ENCODE results near the gene GUK1.
"Not testable (repeated sequence)": the region's sequence is repeated elsewhere in the genome, so short reads cannot be mapped to it uniquely, and the experiment has no call there.

GUK1 gene

DNA sequence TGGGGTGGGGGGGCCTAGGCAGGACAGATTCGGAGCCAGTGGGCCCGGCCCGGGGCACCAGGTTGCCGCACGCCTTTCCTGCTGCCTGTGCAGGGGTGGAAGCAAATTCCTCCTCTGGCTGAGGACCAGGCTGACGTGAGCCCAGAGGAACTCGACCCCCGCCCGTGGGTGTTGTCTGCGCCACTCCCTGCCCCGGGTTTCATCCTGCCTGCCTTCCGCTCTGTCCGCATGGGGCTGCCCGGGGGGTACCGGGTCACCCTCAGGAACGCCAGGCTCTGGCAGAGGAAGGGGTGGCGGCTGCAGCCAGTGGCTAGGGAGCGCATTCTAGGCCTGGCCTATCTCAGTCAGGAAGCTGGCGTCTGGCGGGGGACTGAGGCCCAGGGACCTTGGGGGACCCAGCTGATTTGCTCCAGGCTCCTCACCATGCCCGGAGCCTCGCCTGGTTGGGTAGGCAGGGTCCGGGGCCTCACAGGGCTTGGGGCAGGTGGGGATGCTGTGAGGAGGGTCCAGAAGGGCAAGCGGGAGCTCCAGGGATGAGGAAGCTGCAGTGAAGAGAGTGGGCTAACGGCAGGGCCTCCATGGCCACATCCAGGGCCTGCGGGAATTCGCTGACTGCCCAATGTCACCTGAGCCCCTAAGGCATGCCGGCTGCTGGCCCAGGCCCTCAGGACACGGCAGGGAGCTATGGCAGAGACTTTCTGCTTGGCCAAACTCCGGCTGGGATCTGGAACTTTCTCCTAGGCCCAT lies 23.1 kb downstream of the GUK1 start:
- no peak for DNase-seq (ENCODE audit: low read depth in 2 of 2)

DNA sequence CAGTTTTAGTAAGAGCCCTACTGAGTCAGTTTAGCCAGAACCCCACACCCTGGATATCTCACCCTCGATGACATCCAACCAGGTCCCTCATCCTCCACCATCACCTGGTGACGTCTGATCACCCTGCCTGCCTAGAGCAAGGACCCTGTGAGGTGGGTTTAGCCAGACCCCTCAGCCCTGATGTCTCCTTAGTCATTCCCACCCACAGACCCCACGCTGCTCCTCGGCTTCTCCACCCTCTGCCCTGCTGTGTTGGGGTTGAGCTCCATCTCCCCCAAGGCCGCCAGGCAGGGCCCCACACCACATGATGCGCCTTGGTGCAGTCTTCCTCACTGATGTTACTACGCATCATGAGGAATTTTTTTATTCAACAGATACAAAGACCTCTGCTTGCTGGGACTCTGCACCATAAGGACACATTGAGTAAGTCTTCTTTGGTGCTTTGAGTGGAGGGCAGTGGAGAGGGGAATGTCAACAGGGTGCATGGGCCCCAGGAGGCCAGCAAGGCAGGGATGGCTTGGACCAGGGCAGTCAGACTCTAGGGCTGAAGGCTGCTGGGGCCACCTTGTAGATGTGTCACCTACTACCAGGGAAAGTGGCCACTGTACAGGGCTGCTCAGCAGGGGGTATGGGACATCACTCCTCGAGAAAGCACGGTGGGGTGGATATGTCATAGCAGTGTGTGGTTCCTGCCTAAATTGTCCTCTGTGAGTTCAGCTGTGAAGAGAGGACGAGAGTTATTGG lies 23.9 kb downstream of the GUK1 start:
- no peak for DNase-seq (ENCODE audit: low read depth in 2 of 2)

GRCh38 chr1:228164561-228165371 lies 24.7 kb downstream of the GUK1 start:
- DNase-seq (ENCODE audit: low read depth in 2 of 2), result no peak

GRCh38 chr1:228165372-228166169 lies 25.5 kb downstream of the GUK1 start, which contains the start of gene IBA57:
Gene IBA57 (plus strand): TSS chr1:228165804. CDS start chr1:228165817, 13 bp downstream.
- peak; percentile 99 to 100 for DNase-seq (ENCODE audit: low read depth in 2 of 2)

GRCh38 chr1:228166170-228166936 lies 26.3 kb downstream of the GUK1 start:
- peak; percentile 37 to 40 for DNase-seq (ENCODE audit: low read depth in 2 of 2)

DNA sequence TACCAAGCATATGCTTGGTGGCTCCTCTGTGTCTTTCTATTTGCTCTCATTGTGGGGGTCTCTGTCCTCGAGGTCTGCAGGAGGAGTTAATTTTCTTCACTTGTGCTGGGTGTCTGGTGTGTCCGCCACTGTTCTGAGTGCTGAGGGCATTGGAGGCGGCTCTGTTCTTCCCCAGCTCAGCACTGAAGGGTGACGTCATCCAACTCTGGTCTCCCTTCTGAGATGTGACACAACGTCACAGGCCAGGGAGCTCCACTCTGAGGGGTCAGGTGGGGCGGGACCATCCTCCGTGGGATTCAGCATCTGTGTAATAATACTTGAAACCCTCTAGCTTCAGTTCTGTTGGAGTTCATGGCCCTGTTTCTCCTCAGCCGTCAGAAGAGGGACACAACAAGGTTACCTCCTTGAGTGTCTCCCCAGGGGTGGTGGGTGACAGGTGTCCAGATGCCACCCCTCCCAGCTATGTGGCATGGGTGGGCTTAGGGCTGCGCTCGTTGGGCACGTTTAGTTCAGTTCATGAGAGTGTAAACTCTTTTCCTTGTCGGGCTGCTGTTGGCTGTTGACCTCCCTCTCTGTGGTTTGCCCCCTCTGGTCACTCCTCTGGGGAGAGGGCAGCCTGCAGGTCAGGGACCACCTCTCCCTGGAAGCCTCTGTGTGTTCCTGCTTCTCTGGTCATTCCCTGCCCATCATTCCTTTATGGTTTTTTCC lies 28.6 kb downstream of the GUK1 start:
- no peak for DNase-seq (ENCODE audit: low read depth in 2 of 2)

DNA sequence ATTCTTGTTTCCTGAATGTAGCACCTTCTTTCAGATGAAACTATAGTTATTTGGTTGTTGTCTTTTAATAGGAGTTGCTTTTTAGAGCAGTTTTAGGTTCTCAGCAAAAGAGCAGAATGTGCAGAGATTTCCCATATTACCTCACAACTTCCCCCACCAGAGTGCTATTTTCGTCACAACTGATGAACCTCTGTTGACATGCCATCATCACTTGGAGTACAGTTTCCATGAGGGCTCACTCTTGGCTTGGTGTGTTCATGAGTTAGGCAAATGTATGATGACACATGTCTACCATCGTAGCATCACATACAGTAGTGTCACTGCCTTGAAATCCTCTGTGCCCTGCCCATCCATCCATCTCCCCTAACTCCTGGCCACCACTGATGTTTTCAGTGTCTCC lies 29.3 kb downstream of the GUK1 start:
- no peak for DNase-seq (ENCODE audit: low read depth in 2 of 2)

- no peak for DNase-seq (ENCODE audit: low read depth in 2 of 2)
Measured at GRCh38 chr1:228170666-228171065, 30.6 kb downstream of the GUK1 start.

DNA sequence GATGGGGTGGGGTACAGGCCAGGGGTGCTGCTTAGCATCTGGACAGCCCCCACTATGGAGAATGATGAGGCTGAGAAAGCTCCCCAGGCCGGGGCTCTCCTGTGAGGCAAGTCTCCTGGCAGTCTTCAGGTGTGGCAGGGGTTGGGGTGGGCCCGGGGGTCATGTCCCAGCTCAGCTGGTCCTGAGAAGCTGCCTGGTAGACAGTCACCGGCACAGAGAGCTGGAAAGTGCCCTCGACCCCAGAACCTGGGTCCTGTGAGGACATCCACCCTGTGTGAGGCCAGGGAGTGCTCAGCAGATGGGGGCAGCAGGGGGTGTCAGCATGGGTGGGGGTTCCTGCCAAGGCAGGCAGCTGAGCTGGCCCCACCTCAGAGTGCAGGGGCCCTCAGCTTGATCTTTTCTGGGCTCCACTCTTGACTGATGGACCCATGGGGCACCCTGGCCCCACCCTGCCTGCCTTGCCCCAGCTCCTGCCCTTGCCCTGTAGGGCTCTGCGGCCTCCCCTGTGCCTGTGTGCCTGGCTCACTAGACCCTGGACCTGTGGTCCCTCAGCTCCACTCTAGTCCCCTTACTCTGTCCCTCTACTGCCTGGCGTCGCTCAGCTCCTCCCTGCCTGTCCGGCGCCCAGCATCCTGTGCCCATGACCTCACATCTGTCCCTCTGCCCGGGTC lies 31.3 kb downstream of the GUK1 start:
- DNase-seq (ENCODE audit: low read depth in 2 of 2), result no peak

- no peak for DNase-seq (ENCODE audit: low read depth in 2 of 2)
Measured at GRCh38 chr1:228172591-228173527, 32.8 kb downstream of the GUK1 start.

GRCh38 chr1:228173528-228174481 lies 33.7 kb downstream of the GUK1 start:
- DNase-seq (ENCODE audit: low read depth in 2 of 2), result not testable (repeated sequence)

- DNase-seq (ENCODE audit: low read depth in 2 of 2), result no peak
Measured at GRCh38 chr1:228174482-228175315, 34.6 kb downstream of the GUK1 start.

GRCh38 chr1:228175316-228176023 lies 35.4 kb downstream of the GUK1 start:
- DNase-seq (ENCODE audit: low read depth in 2 of 2), result no peak

DNA sequence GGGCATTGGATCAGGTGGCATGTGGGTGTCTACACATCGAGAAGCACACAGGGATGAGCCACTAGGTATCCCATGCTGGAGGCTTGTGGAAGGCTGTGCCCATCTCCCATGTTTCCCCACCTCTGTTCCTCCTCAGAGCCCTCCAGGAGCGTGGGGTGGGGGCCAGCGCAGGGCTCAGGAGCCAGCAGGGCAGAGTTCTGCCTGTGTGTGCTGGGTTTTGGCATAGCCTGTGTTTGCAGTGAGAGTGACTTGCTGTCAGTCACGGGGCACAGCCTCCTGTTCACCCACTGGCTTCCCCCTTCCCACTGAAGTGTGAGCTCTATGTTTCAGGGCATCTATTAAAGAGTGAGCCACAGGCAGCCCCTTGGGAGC lies 35.9 kb downstream of the GUK1 start:
- DNase-seq (ENCODE audit: low read depth in 2 of 2), result no peak

DNA sequence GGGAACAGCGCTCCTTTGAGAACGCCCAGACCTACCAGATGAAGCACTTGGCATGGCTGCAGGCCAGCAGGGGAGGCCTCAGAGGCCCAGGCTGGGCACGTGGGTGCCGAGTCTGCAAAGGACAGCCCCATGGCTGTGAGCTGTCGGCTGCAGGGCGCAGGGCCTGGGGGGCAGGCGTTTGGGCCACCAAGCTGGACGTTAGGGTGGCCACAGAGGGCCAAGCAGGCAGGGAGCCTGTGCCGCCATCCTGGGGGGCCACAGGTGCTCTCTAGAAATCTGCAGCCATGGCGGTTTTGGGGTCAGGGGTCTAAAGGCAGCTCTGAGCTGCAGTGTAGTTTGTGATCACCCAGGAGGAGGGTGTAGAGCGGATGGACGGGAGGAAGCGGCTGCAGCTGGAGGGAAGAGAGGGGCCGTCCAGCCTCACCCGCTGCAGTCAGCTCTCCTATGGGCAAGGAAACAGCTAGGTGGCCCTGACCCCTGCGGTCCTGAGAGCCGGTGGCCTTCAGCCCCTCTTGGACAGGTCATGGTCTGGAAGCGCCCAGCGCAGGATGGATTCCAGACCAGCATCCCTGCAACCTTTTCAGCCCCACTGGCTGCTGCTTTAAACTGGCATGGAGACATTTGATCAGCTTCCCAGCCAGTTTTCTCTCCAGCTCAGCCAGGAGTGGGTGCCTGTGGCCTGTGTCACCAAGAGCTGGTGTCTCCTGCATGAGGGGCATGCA lies 36.5 kb downstream of the GUK1 start:
- DNase-seq (ENCODE audit: low read depth in 2 of 2), result no peak
